ENCODE measurements around the gene COLEC12. TPM values are rescaled to one million over a fixed set of nuclear protein-coding genes. Genes with fewer than 3 reads are reported as not detected.

Gene COLEC12
- total and polyA plus RNA-seq, 12 donors: 1.5 to 19.5 (median 8.6) TPM

- DNase-seq: no peak
- 49 to 77% (median 61%) methylated on average over 5 of the region's 5 CpGs for WGBS, 4 donors
- H3K4me1 ChIP-seq (replicated peaks in 1 of 2): no peaks in the 10 kb centered on the region
- no peaks in the 10 kb centered on the region for H3K27me3 ChIP-seq
- no peaks in the 10 kb centered on the region for H3K36me3 ChIP-seq (replicated peaks in 1 of 2)
- TF ChIP-seq CTCF (IDR thresholded peaks at IDR 0.05) (no peak), POLR2A (IDR thresholded peaks at IDR 0.05) (no peak)
- intact Hi-C loops (cut with DNase I): no loop called here
- no peaks in the 10 kb centered on the region for H3K9me3 ChIP-seq (replicated peaks in 1 of 3)
- H3K4me3 ChIP-seq: no peak overlapping the region
- no peak overlapping the region for H3K27ac ChIP-seq
Observed at GRCh38 chr18:490024-490366, 10.5 kb downstream of the COLEC12 start.

GRCh38 chr18:489244-490023 lies 11.1 kb downstream of the COLEC12 start:
- intact Hi-C loops (cut with DNase I): no loop called here
- no peaks in the 10 kb centered on the region for H3K36me3 ChIP-seq (replicated peaks in 1 of 2)
- no peaks in the 10 kb centered on the region for H3K9me3 ChIP-seq (replicated peaks in 1 of 3)
- H3K27me3 ChIP-seq: no peaks in the 10 kb centered on the region
- H3K4me3 ChIP-seq: no peak overlapping the region
- 68 to 79% (median 76%) methylated on average over 8 of the region's 8 CpGs for WGBS, 4 donors
- no peaks in the 10 kb centered on the region for H3K4me1 ChIP-seq (replicated peaks in 1 of 2)
- TF ChIP-seq POLR2A (IDR thresholded peaks at IDR 0.05) (no peak), CTCF (IDR thresholded peaks at IDR 0.05) (no peak)
- no peak for DNase-seq
- H3K27ac ChIP-seq: no peak overlapping the region

- 57 to 73% (median 68%) methylated on average over 3 of the region's 3 CpGs for WGBS, 4 donors
- intact Hi-C loops (cut with DNase I): no loop called here
- no peak for DNase-seq
Observed at GRCh38 chr18:486929-487740, 13.4 kb downstream of the COLEC12 start.

More at GRCh38 chr18:486929-487740, 13.4 kb downstream of the COLEC12 start:
- no peak overlapping the region for H3K27ac ChIP-seq
- TF ChIP-seq POLR2A (IDR thresholded peaks at IDR 0.05): no peak
- TF ChIP-seq CTCF (IDR thresholded peaks at IDR 0.05): no peak
- H3K4me3 ChIP-seq: no peak overlapping the region
- H3K4me1 ChIP-seq (replicated peaks in 1 of 2): no peaks in the 10 kb centered on the region
- H3K9me3 ChIP-seq (replicated peaks in 1 of 3): no peaks in the 10 kb centered on the region
- no peaks in the 10 kb centered on the region for H3K36me3 ChIP-seq (replicated peaks in 1 of 2)
- H3K27me3 ChIP-seq: no peaks in the 10 kb centered on the region
